ENCODE results near the gene AP1G2. TPM values are rescaled to one million over a fixed set of nuclear protein-coding genes. Genes with fewer than 3 reads are reported as not detected.
"Not testable (repeated sequence)": the region's sequence is repeated elsewhere in the genome, so short reads cannot be mapped to it uniquely, and the experiment has no call there.

The AP1G2 gene
- total RNA-seq, 1 donor from 2014 or later: 128 TPM

- ATAC-seq (no peak), DNase-seq (no peak)
- TF ChIP-seq, protein P1, sequence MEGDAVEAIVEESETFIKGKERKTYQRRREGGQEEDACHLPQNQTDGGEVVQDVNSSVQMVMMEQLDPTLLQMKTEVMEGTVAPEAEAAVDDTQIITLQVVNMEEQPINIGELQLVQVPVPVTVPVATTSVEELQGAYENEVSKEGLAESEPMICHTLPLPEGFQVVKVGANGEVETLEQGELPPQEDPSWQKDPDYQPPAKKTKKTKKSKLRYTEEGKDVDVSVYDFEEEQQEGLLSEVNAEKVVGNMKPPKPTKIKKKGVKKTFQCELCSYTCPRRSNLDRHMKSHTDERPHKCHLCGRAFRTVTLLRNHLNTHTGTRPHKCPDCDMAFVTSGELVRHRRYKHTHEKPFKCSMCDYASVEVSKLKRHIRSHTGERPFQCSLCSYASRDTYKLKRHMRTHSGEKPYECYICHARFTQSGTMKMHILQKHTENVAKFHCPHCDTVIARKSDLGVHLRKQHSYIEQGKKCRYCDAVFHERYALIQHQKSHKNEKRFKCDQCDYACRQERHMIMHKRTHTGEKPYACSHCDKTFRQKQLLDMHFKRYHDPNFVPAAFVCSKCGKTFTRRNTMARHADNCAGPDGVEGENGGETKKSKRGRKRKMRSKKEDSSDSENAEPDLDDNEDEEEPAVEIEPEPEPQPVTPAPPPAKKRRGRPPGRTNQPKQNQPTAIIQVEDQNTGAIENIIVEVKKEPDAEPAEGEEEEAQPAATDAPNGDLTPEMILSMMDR (IDR thresholded peaks at IDR 0.05): no peak
- Histone ChIP-seq H3K36me3 (no peaks in the 10 kb centered on the region), H3K27me3 (no peaks in the 10 kb centered on the region), H3K27ac (no peak overlapping the region), H3K4me1 (no peaks in the 10 kb centered on the region), H3K9me3 (no peaks in the 10 kb centered on the region), H3K4me3 (no peak overlapping the region)
- intact Hi-C loops (cut with DNase I): no loop called here
Measured at GRCh38 chr14:23537351-23538049, 30.1 kb downstream of the AP1G2 start.

GRCh38 chr14:23536906-23537305 is 30.7 kb downstream of the AP1G2 start:
- H3K27me3 ChIP-seq; intact Hi-C loops (cut with DNase I); ATAC-seq: not testable (repeated sequence)

GRCh38 chr14:23536494-23536893 is 31.1 kb downstream of the AP1G2 start:
- TF ChIP-seq, protein P1 (IDR thresholded peaks at IDR 0.05): no peak
- H3K9me3 ChIP-seq: no peaks in the 10 kb centered on the region
- no peak for ATAC-seq
- no peak overlapping the region for H3K4me3 ChIP-seq
- no peaks in the 10 kb centered on the region for H3K27me3 ChIP-seq
- intact Hi-C loops (cut with DNase I): no loop called here
- H3K4me1 ChIP-seq: no peaks in the 10 kb centered on the region
- no peak overlapping the region for H3K27ac ChIP-seq
- H3K36me3 ChIP-seq: no peaks in the 10 kb centered on the region
- DNase-seq: no peak

More at GRCh38 chr14:23536906-23537305, 30.7 kb downstream of the AP1G2 start:
- not testable (repeated sequence) for DNase-seq, H3K4me3 ChIP-seq, H3K4me1 ChIP-seq, H3K36me3 ChIP-seq, H3K9me3 ChIP-seq, H3K27ac ChIP-seq

DNA sequence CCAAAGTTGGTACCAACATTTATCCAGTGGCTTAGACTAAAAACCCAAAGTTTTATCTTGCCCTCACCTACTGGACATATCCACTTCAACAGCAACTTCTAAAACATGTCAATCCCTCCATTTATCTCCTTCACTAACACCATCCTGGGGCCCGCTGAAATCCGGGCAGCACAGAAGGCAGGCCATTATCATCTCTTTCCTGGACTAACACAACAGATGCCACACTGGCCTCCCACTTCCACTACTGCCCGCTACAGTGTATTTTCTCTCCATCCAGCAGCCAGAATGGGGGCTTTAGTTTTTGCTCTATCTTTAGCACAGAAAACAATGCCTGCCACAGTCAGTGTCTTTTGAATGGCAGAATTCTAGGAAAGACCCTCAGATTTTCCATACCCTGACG is 31.6 kb downstream of the AP1G2 start:
- no peaks in the 10 kb centered on the region for H3K4me1 ChIP-seq
- TF ChIP-seq, protein P1 (IDR thresholded peaks at IDR 0.05): no peak
- H3K4me3 ChIP-seq: no peak overlapping the region
- intact Hi-C loops (cut with DNase I): no loop called here
- no peaks in the 10 kb centered on the region for H3K9me3 ChIP-seq
- DNase-seq (no peak), ATAC-seq (no peak)
- no peak overlapping the region for H3K27ac ChIP-seq
- H3K27me3 ChIP-seq: no peaks in the 10 kb centered on the region
- H3K36me3 ChIP-seq: no peaks in the 10 kb centered on the region

- no peaks in the 10 kb centered on the region for H3K36me3 ChIP-seq
- H3K27ac ChIP-seq: no peak overlapping the region
- DNase-seq (no peak), ATAC-seq (no peak)
- no peaks in the 10 kb centered on the region for H3K9me3 ChIP-seq
- H3K4me3 ChIP-seq: no peak overlapping the region
- intact Hi-C loops (cut with DNase I): no loop called here
- H3K27me3 ChIP-seq: no peaks in the 10 kb centered on the region
- no peaks in the 10 kb centered on the region for H3K4me1 ChIP-seq
- TF ChIP-seq, protein P1 (IDR thresholded peaks at IDR 0.05): no peak
Measured at GRCh38 chr14:23533652-23534435, 33.7 kb downstream of the AP1G2 start.

- DNase-seq: no peak
Measured at GRCh38 chr14:23532658-23533057, 34.9 kb downstream of the AP1G2 start.

More at GRCh38 chr14:23532658-23533057, 34.9 kb downstream of the AP1G2 start:
- Histone ChIP-seq H3K27ac (no peak overlapping the region), H3K36me3 (no peaks in the 10 kb centered on the region), H3K9me3 (no peaks in the 10 kb centered on the region), H3K4me1 (no peaks in the 10 kb centered on the region), H3K4me3 (no peak overlapping the region), H3K27me3 (no peaks in the 10 kb centered on the region)
- TF ChIP-seq, protein P1 (IDR thresholded peaks at IDR 0.05): no peak
- intact Hi-C loops (cut with DNase I): no loop called here
- no peak for ATAC-seq

Measured in upper lobe of right lung (tissue), 1 donor.